NOMO-1 treated with dmso at 0.1 percent for 144 hours (cell line): ENCODE measurements around the gene RHOT2.
A peak's percentile ranks its signal among the peaks of the same experiment; 100 is the strongest.

Source experiments
- DNase-seq: peaks from one replicate; lab custom pipeline; 2025; ENCODE audit not compliant: unreplicated experiment; lab: John Stamatoyannopoulos, UW

RHOT2 gene

GRCh38 chr16:632486-633335 is 35.2 kb upstream of the RHOT2 start:
- DNase-seq: no peak

- DNase-seq: no peak
These were observed 34.4 kb upstream of the RHOT2 start for GRCh38 chr16:633336-634050.

GRCh38 chr16:634051-634670 is 33.8 kb upstream of the RHOT2 start:
- no peak for DNase-seq

- DNase-seq: no peak
These were observed 32.9 kb upstream of the RHOT2 start for GRCh38 chr16:634996-635395.

GRCh38 chr16:635573-636205 is 32.2 kb upstream of the RHOT2 start:
- DNase-seq: no peak

GRCh38 chr16:636206-637080 is 31.5 kb upstream of the RHOT2 start, which contains the start of gene METTL26:
METTL26 (minus strand) TSS chr16:636305; CDS start chr16:636290, 15 bp downstream.
- peak; percentile 90 for DNase-seq

- DNase-seq: no peak
These were observed 30.6 kb upstream of the RHOT2 start for GRCh38 chr16:637081-638018.

GRCh38 chr16:638034-638543 is 29.8 kb upstream of the RHOT2 start:
- no peak for DNase-seq

GRCh38 chr16:638836-639235 is 29.1 kb upstream of the RHOT2 start:
- no peak for DNase-seq

- DNase-seq: no peak
These were observed 27.3 kb upstream of the RHOT2 start for GRCh38 chr16:640614-641013.

GRCh38 chr16:641326-642188 is 26.4 kb upstream of the RHOT2 start, which contains the start of gene MCRIP2:
MCRIP2 (plus strand) TSS chr16:641828; CDS start chr16:641992, 164 bp downstream.
- DNase-seq: peak; percentile 67

- peak; percentile 18 for DNase-seq
These were observed 25.5 kb upstream of the RHOT2 start for GRCh38 chr16:642189-643049.

GRCh38 chr16:643050-643368 is 24.9 kb upstream of the RHOT2 start:
- DNase-seq: no peak

- no peak for DNase-seq
These were observed 23.4 kb upstream of the RHOT2 start for GRCh38 chr16:644556-644955.

GRCh38 chr16:645852-646678 is 21.9 kb upstream of the RHOT2 start:
- no peak for DNase-seq

GRCh38 chr16:646679-647172 is 21.2 kb upstream of the RHOT2 start:
- no peak for DNase-seq
